ENCODE results near the gene PALM3.

Gene PALM3

DNA sequence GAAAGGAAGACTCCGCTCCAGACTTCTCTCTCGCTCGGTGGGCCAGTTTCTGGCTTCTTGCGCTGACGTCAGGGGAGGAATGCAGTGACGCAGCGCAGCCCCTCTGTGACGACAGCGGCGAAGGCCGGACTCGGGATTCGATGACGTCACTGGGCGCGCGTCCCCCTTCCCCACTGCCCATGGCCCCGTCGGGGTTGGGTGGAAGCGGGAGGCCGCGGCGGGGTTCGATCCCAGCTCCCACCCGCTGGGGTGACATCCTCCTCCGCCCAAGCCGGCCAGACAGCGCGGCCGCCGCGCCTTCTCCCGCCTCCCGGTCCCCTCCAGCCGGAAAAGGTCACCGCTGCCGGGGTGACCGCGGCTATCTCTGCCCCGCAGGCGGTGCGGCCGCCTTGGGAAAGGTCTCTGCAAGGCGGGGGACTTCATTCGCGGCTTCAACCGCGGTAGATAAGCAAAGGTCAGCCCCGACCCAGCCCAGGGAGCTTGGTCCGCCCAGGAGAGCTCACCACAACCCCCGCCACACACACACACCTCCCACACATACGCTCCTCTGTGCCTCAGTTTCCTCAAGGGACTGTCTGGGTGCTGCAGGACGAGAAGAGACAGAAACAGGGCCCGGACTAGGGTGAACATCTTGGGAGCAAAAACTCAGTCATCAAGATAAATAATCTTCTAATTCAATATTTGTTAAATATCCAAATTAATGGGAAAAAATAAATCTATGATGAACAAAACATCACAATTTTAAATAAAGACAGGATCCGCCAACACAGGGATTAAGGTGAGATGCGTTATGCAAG lies 54.9 kb downstream of the PALM3 start:
- peak overlapping the region; percentile 5 for H4K8ac ChIP-seq (ENCODE audit: low read depth, low read length)
- H2BK15ac ChIP-seq (replicated peaks; ENCODE audit: low read depth), result no peak overlapping the region
- H2BK120ac ChIP-seq (ENCODE audit: low read depth, low read length), result no peak overlapping the region
- no peaks in the 10 kb centered on the region for H3K27me3 ChIP-seq (ENCODE audit: insufficient read depth, low read length, poor library complexity)
- peak overlapping the region; percentile 85 for H3K56ac ChIP-seq (ENCODE audit: low read length)
- H3K18ac ChIP-seq (ENCODE audit: low read length), result peak overlapping the region; percentile 41
- no peak overlapping the region for H3K23ac ChIP-seq (ENCODE audit: low read length)
- peak overlapping the region; percentile 86 for H2BK5ac ChIP-seq (ENCODE audit: low read length)
- H3K36me3 ChIP-seq (ENCODE audit: control insufficient read depth, insufficient read depth, low read length), result no peaks in the 10 kb centered on the region
- no peak overlapping the region for H2AK5ac ChIP-seq (ENCODE audit: low read length)
- H3K4ac ChIP-seq (ENCODE audit: low read depth, low read length), result peak overlapping the region; percentile 28
- H3K4me1 ChIP-seq (ENCODE audit: control insufficient read depth, low read depth, low read length), result no peaks in the 10 kb centered on the region
- peak overlapping the region; percentile 76 for H3K4me3 ChIP-seq (ENCODE audit: low read length)
- DNase-seq, result no peak
- no CpG with 5 or more reads among the region's 56 CpGs for WGBS (ENCODE audit: extremely low coverage, insufficient coverage, low lambda C conversion rate)
- H3K79me1 ChIP-seq (ENCODE audit: low read length), result peaks cover 6% of the 10 kb centered on the region
- H3K9ac ChIP-seq (ENCODE audit: low read length), result peak overlapping the region; percentile 86
- peaks cover 5% of the 10 kb centered on the region for H3K79me2 ChIP-seq (ENCODE audit: control insufficient read depth, insufficient read depth, low read length)
- H3K4me2 ChIP-seq (ENCODE audit: low read length), result peak overlapping the region; percentile 66
- H4K5ac ChIP-seq (ENCODE audit: low read length), result no peak overlapping the region
- peak overlapping the region; percentile 82 for H3K27ac ChIP-seq (ENCODE audit: low read depth, low read length)

GRCh38 chr19:14006085-14006765 lies 55.7 kb downstream of the PALM3 start, which contains the start of gene RFX1:
RFX1 (minus strand) TSS chr19:14006320; CDS start chr19:13993843, 12,477 bp downstream.
- H2BK5ac ChIP-seq (ENCODE audit: low read length), result peak within 1 kb of the TSS; percentile 86
- peak within 1 kb of the TSS; percentile 99 for H3K18ac ChIP-seq (ENCODE audit: low read length)
- H3K56ac ChIP-seq (ENCODE audit: low read length), result peak within 1 kb of the TSS; percentile 85
- H3K4me1 ChIP-seq (ENCODE audit: control insufficient read depth, low read depth, low read length), result no peaks in the 10 kb centered on the region
- H3K27ac ChIP-seq (ENCODE audit: low read depth, low read length), result peak within 1 kb of the TSS; percentile 82
- H3K79me2 ChIP-seq (ENCODE audit: control insufficient read depth, insufficient read depth, low read length), result peaks cover 5% of the 10 kb centered on the region
- H3K4me2 ChIP-seq (ENCODE audit: low read length), result peak within 1 kb of the TSS; percentile 66
- DNase-seq, result peak; percentile 100
- H3K23ac ChIP-seq (ENCODE audit: low read length), result no peak within 1 kb of the TSS
- H4K5ac ChIP-seq (ENCODE audit: low read length), result no peak within 1 kb of the TSS
- peaks cover 6% of the 10 kb centered on the region for H3K79me1 ChIP-seq (ENCODE audit: low read length)
- peak within 1 kb of the TSS; percentile 76 for H3K4me3 ChIP-seq (ENCODE audit: low read length)
- H2AK5ac ChIP-seq (ENCODE audit: low read length), result no peak within 1 kb of the TSS
- H4K8ac ChIP-seq (ENCODE audit: low read depth, low read length), result peak within 1 kb of the TSS; percentile 95
- WGBS (ENCODE audit: extremely low coverage, insufficient coverage, low lambda C conversion rate), result no CpG with 5 or more reads among the region's 58 CpGs
- H3K27me3 ChIP-seq (ENCODE audit: insufficient read depth, low read length, poor library complexity), result no peaks in the 10 kb centered on the region
- H2BK120ac ChIP-seq (ENCODE audit: low read depth, low read length), result no peak within 1 kb of the TSS
- H2BK15ac ChIP-seq (replicated peaks; ENCODE audit: low read depth), result no peak within 1 kb of the TSS
- H3K36me3 ChIP-seq (ENCODE audit: control insufficient read depth, insufficient read depth, low read length), result no peaks in the 10 kb centered on the region
- H3K9ac ChIP-seq (ENCODE audit: low read length), result peak within 1 kb of the TSS; percentile 86
- peak within 1 kb of the TSS; percentile 98 for H3K4ac ChIP-seq (ENCODE audit: low read depth, low read length)

DNA sequence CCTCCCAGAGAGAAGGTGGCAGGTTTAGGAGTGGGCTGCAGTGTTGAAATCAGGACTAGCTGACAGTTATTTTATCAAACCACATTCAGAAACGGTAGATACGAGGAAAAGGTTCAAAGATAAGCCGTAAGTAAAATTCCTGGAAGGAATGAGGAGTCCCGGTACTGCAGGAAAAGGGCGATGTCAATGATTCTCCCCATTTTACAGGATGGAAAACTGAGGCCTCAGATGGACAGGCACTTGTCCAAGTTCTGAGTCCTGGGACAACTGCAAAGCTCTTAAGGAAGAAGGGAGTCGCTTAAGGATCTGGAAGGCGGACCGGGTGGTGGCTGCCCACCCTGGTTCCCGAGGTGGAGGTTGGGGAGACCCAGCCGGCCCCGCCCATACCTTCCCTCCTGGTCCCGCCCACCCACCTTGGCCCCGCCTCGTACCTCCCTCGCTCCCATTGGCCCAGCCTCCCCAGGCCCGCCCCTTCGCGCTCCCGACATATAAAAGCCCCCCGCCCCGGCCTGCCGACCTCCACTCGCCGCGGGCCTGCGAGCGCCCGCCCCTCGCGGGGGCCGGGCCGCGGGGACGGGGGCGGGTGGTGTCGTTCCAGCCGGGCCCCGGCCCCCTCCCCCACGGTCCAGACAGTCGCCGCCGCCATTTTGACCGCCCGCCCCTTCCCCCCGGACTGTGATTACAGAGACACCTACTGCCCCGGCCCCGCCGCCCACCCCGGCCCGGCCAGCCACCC lies 56.4 kb downstream of the PALM3 start:
- no CpG with 5 or more reads among the region's 50 CpGs for WGBS (ENCODE audit: extremely low coverage, insufficient coverage, low lambda C conversion rate)
- no peaks in the 10 kb centered on the region for H3K27me3 ChIP-seq (ENCODE audit: insufficient read depth, low read length, poor library complexity)
- H4K8ac ChIP-seq (ENCODE audit: low read depth, low read length), result peak overlapping the region; percentile 95
- H3K18ac ChIP-seq (ENCODE audit: low read length), result peak overlapping the region; percentile 99
- no peak overlapping the region for H4K5ac ChIP-seq (ENCODE audit: low read length)
- peak overlapping the region; percentile 82 for H3K56ac ChIP-seq (ENCODE audit: low read length)
- peak overlapping the region; percentile 78 for H3K27ac ChIP-seq (ENCODE audit: low read depth, low read length)
- no peak overlapping the region for H2BK15ac ChIP-seq (replicated peaks; ENCODE audit: low read depth)
- no peak overlapping the region for H3K4me2 ChIP-seq (ENCODE audit: low read length)
- H3K23ac ChIP-seq (ENCODE audit: low read length), result no peak overlapping the region
- no peak overlapping the region for H2AK5ac ChIP-seq (ENCODE audit: low read length)
- H3K79me1 ChIP-seq (ENCODE audit: low read length), result peaks cover 8% of the 10 kb centered on the region
- peak overlapping the region; percentile 69 for H3K9ac ChIP-seq (ENCODE audit: low read length)
- H2BK120ac ChIP-seq (ENCODE audit: low read depth, low read length), result no peak overlapping the region
- H2BK5ac ChIP-seq (ENCODE audit: low read length), result no peak overlapping the region
- DNase-seq, result peak; percentile 94
- H3K79me2 ChIP-seq (ENCODE audit: control insufficient read depth, insufficient read depth, low read length), result peaks cover 7% of the 10 kb centered on the region
- no peaks in the 10 kb centered on the region for H3K4me1 ChIP-seq (ENCODE audit: control insufficient read depth, low read depth, low read length)
- H3K36me3 ChIP-seq (ENCODE audit: control insufficient read depth, insufficient read depth, low read length), result no peaks in the 10 kb centered on the region
- peak overlapping the region; percentile 62 for H3K4me3 ChIP-seq (ENCODE audit: low read length)
- peak overlapping the region; percentile 98 for H3K4ac ChIP-seq (ENCODE audit: low read depth, low read length)

DNA sequence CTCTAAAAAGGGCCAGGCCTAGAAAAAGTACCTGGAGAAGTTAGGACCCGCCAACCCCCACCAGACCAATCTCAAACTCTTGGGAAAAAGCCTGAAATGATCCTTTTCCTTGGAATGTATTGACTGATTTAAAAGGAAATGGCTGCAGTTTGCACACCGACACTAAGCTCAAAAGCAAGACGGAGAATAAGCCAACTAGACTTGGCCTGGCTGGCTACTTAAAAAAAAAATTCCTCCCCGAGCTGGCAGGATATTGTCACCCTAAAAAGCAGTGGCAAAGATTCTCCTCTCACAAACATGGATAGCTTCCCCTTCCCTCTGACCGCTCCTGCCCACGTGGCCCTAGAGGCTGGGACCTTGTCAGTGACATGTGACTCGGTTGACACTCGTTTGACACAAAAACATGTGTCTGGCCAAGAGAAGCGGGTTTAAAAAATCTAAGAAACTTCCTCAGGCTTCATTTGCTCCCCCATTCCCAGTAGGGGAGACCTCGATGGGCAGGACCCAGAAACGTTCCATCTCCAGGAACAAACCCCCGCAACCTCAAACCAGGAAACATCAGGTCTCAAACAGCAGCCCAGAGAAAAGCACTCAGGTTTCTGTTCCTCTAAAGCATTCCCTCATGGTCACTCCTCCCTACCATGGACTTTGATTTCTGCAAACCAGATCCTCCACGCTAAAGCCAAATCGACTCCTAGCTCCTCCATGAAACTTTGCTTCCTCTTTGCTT lies 57.1 kb downstream of the PALM3 start:
- H4K8ac ChIP-seq (ENCODE audit: low read depth, low read length), result no peak overlapping the region
- no peak overlapping the region for H2BK15ac ChIP-seq (replicated peaks; ENCODE audit: low read depth)
- no peak overlapping the region for H2BK5ac ChIP-seq (ENCODE audit: low read length)
- H3K4me1 ChIP-seq (ENCODE audit: control insufficient read depth, low read depth, low read length), result no peaks in the 10 kb centered on the region
- H3K56ac ChIP-seq (ENCODE audit: low read length), result peak overlapping the region; percentile 30
- H3K36me3 ChIP-seq (ENCODE audit: control insufficient read depth, insufficient read depth, low read length), result no peaks in the 10 kb centered on the region
- no peaks in the 10 kb centered on the region for H3K27me3 ChIP-seq (ENCODE audit: insufficient read depth, low read length, poor library complexity)
- no peak overlapping the region for H3K9ac ChIP-seq (ENCODE audit: low read length)
- H3K79me2 ChIP-seq (ENCODE audit: control insufficient read depth, insufficient read depth, low read length), result peaks cover 7% of the 10 kb centered on the region
- WGBS (ENCODE audit: extremely low coverage, insufficient coverage, low lambda C conversion rate), result no CpG with 5 or more reads among the region's 14 CpGs
- no peak overlapping the region for H2BK120ac ChIP-seq (ENCODE audit: low read depth, low read length)
- no peak overlapping the region for H3K23ac ChIP-seq (ENCODE audit: low read length)
- DNase-seq, result no peak
- H3K79me1 ChIP-seq (ENCODE audit: low read length), result peaks cover 10% of the 10 kb centered on the region
- no peak overlapping the region for H4K5ac ChIP-seq (ENCODE audit: low read length)
- H3K4me2 ChIP-seq (ENCODE audit: low read length), result no peak overlapping the region
- H3K4me3 ChIP-seq (ENCODE audit: low read length), result no peak overlapping the region
- no peak overlapping the region for H2AK5ac ChIP-seq (ENCODE audit: low read length)
- no peak overlapping the region for H3K4ac ChIP-seq (ENCODE audit: low read depth, low read length)
- no peak overlapping the region for H3K27ac ChIP-seq (ENCODE audit: low read depth, low read length)
- H3K18ac ChIP-seq (ENCODE audit: low read length), result no peak overlapping the region
